ENCODE results near the gene STPG1.

STPG1 gene

GRCh38 chr1:24392982-24393650 lies 20.5 kb downstream of the STPG1 start:
- no peak for DNase-seq (ENCODE audit: low read depth)

- DNase-seq (ENCODE audit: low read depth) = no peak
Measured at GRCh38 chr1:24392604-24392946, 21.0 kb downstream of the STPG1 start.

GRCh38 chr1:24391882-24392603 lies 21.5 kb downstream of the STPG1 start:
- no peak for DNase-seq (ENCODE audit: low read depth)

GRCh38 chr1:24390924-24391782 lies 22.4 kb downstream of the STPG1 start:
- no peak for DNase-seq (ENCODE audit: low read depth)

GRCh38 chr1:24389231-24389678 lies 24.3 kb downstream of the STPG1 start:
- no peak for DNase-seq (ENCODE audit: low read depth)

GRCh38 chr1:24388331-24388885 lies 25.2 kb downstream of the STPG1 start:
- no peak for DNase-seq (ENCODE audit: low read depth)

GRCh38 chr1:24387636-24388175 lies 25.9 kb downstream of the STPG1 start:
- DNase-seq (ENCODE audit: low read depth) = no peak

GRCh38 chr1:24386931-24387330 lies 26.7 kb downstream of the STPG1 start:
- DNase-seq (ENCODE audit: low read depth) = no peak

- no peak for DNase-seq (ENCODE audit: low read depth)
Measured at GRCh38 chr1:24386241-24386640, 27.3 kb downstream of the STPG1 start.

GRCh38 chr1:24385160-24385940 lies 28.2 kb downstream of the STPG1 start:
- no peak for DNase-seq (ENCODE audit: low read depth)

- no peak for DNase-seq (ENCODE audit: low read depth)
Measured at GRCh38 chr1:24384251-24385090, 29.1 kb downstream of the STPG1 start.

GRCh38 chr1:24383381-24383940 lies 30.1 kb downstream of the STPG1 start:
- no peak for DNase-seq (ENCODE audit: low read depth)

- DNase-seq (ENCODE audit: low read depth) = no peak
Measured at GRCh38 chr1:24382165-24382577, 31.4 kb downstream of the STPG1 start.

- no peak for DNase-seq (ENCODE audit: low read depth)
Measured at GRCh38 chr1:24381256-24381655, 32.3 kb downstream of the STPG1 start.

- no peak for DNase-seq (ENCODE audit: low read depth)
Measured at GRCh38 chr1:24380508-24380907, 33.1 kb downstream of the STPG1 start.

GRCh38 chr1:24379733-24380315 lies 33.8 kb downstream of the STPG1 start:
- DNase-seq (ENCODE audit: low read depth) = no peak

GRCh38 chr1:24374891-24375786 lies 38.4 kb downstream of the STPG1 start:
- no peak for DNase-seq (ENCODE audit: low read depth)

- DNase-seq (ENCODE audit: low read depth) = no peak
Measured at GRCh38 chr1:24373710-24374109, 39.9 kb downstream of the STPG1 start.

- DNase-seq (ENCODE audit: low read depth) = no peak
Measured at GRCh38 chr1:24373044-24373443, 40.5 kb downstream of the STPG1 start.
